Duodenal mucosa (tissue), 2 donors: Measurements from ENCODE around the gene LPP.

ENCODE experiments used
- H3K27ac ChIP-seq: one replicate; pipeline ENCODE4 v1.7.0; 2013; ENCODE audit warnings: low read depth, low read length
- H3K27me3 ChIP-seq, 2 donors: one replicate each; pipeline ENCODE4 v1.7.0; 2013; ENCODE audit warnings: low read length in 2 of 2, control low read depth in 1 of 2; ENCODE audit not compliant: insufficient read depth in 2 of 2, control insufficient read depth in 1 of 2
- H3K36me3 ChIP-seq, 2 donors: one replicate each; pipeline ENCODE4 v1.7.0; 2013; ENCODE audit warnings: low read length in 2 of 2, control low read depth in 1 of 2; ENCODE audit not compliant: insufficient read depth in 2 of 2, control insufficient read depth in 1 of 2
- H3K4me1 ChIP-seq, 2 donors: one replicate each; pipeline ENCODE4 v1.7.0; 2013; ENCODE audit warnings: low read length in 2 of 2, control low read depth in 1 of 2; ENCODE audit not compliant: insufficient read depth in 2 of 2, control insufficient read depth in 1 of 2
- H3K4me3 ChIP-seq, 2 donors: one replicate each; pipeline ENCODE4 v1.7.0; 2013; ENCODE audit warnings: low read length in 2 of 2, low read depth in 1 of 2
- H3K9ac ChIP-seq, 2 donors: one replicate each; pipeline ENCODE4 v1.7.0; 2013; ENCODE audit warnings: low read length in 2 of 2, low read depth in 1 of 2
- H3K9me3 ChIP-seq, 2 donors: one replicate each; pipeline ENCODE4 v1.7.0; 2013; ENCODE audit warnings: low read length in 2 of 2, control low read depth in 1 of 2; ENCODE audit not compliant: control insufficient read depth in 1 of 2

Gene LPP

GRCh38 chr3:188834349-188834748 lies 680.4 kb downstream of the LPP start:
- H3K4me3 ChIP-seq = no peak overlapping the region
- no peaks in the 10 kb centered on the region for H3K27me3 ChIP-seq
- H3K9me3 ChIP-seq = no peaks in the 10 kb centered on the region
- no peaks in the 10 kb centered on the region for H3K4me1 ChIP-seq
- no peaks in the 10 kb centered on the region for H3K36me3 ChIP-seq
- no peak overlapping the region for H3K27ac ChIP-seq
- no peak overlapping the region for H3K9ac ChIP-seq

- Histone ChIP-seq H3K9me3 (no peaks in the 10 kb centered on the region), H3K4me1 (no peaks in the 10 kb centered on the region), H3K27ac (no peak overlapping the region), H3K27me3 (no peaks in the 10 kb centered on the region), H3K9ac (no peak overlapping the region), H3K36me3 (no peaks in the 10 kb centered on the region), H3K4me3 (no peak overlapping the region)
Observed at GRCh38 chr3:188839187-188839695, 685.3 kb downstream of the LPP start.

GRCh38 chr3:188840290-188840689 lies 686.3 kb downstream of the LPP start:
- Histone ChIP-seq H3K4me1 (no peaks in the 10 kb centered on the region), H3K27ac (no peak overlapping the region), H3K4me3 (no peak overlapping the region), H3K9ac (no peak overlapping the region), H3K9me3 (no peaks in the 10 kb centered on the region), H3K27me3 (no peaks in the 10 kb centered on the region), H3K36me3 (no peaks in the 10 kb centered on the region)

DNA sequence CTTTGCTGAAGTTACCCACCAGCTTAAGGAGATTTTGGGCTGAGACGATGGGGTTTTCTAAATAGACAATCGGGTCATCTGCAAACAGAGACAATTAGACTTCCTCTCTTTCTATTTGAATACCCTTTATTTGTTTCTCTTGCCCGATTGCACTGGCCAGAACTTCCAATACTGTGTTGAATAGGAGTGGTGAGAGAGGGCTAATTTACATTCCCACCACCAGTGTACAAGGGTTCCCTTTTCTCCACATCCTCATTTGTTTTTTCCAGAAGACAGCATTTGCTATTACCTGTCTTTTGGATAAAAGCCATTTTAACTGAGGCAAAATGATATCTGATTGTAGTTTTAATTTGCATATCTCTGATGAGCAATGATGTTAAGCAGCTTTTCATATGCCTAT lies 687.9 kb downstream of the LPP start:
- H3K4me1 ChIP-seq = no peaks in the 10 kb centered on the region
- H3K27ac ChIP-seq = no peak overlapping the region

DNA sequence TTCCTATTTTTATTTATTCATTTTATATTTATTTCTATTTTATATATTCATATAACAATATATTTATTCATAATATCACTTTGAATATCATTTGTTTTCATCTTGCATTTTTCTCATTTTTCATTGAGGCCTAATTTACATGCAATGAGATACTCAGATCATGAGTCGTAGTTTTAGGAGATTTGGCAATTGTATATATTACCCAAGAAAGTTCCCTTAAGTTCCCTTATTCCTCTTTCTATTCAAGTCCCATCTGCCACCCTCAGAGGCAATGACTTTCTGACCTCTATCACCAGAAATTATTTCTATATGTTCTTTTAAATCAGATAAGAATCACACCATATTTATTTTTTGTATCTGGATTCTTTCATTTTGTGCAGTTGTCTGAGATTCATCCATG lies 688.7 kb downstream of the LPP start:
- no peaks in the 10 kb centered on the region for H3K4me1 ChIP-seq
- H3K4me3 ChIP-seq = no peak overlapping the region
- H3K27ac ChIP-seq = no peak overlapping the region
- H3K27me3 ChIP-seq = no peaks in the 10 kb centered on the region
- no peaks in the 10 kb centered on the region for H3K36me3 ChIP-seq
- H3K9me3 ChIP-seq = no peaks in the 10 kb centered on the region
- H3K9ac ChIP-seq = no peak overlapping the region

More for the DNA sequence above, 687.9 kb downstream of the LPP start:
- H3K9me3 ChIP-seq = no peaks in the 10 kb centered on the region
- H3K27me3 ChIP-seq = no peaks in the 10 kb centered on the region
- H3K4me3 ChIP-seq = no peak overlapping the region
- H3K36me3 ChIP-seq = no peaks in the 10 kb centered on the region
- H3K9ac ChIP-seq = no peak overlapping the region

DNA sequence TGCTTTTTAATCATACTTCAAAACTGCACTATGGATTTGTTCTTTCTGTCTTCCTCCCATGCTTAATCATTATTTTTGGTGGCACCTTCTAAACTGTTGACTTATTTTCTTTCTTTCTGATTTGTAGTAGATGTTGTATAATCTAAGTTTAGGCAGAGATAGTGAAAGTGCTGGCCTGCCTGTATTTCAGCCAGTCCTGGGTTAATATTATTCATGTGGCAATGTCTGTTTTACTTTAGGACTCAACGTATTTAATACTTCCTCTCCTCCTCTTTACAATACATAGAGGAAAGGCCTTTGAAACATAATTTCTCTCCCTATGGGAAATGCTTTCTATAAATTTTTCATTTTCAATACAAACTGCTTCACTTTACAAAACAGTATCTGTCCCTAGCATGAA lies 690.1 kb downstream of the LPP start:
- no peak overlapping the region for H3K27ac ChIP-seq
- no peaks in the 10 kb centered on the region for H3K9me3 ChIP-seq
- no peaks in the 10 kb centered on the region for H3K27me3 ChIP-seq
- no peak overlapping the region for H3K9ac ChIP-seq
- no peaks in the 10 kb centered on the region for H3K36me3 ChIP-seq
- H3K4me3 ChIP-seq = no peak overlapping the region
- H3K4me1 ChIP-seq = no peaks in the 10 kb centered on the region

- Histone ChIP-seq H3K36me3 (no peaks in the 10 kb centered on the region), H3K4me3 (no peak overlapping the region), H3K27ac (no peak overlapping the region), H3K9me3 (no peaks in the 10 kb centered on the region), H3K4me1 (no peaks in the 10 kb centered on the region), H3K27me3 (no peaks in the 10 kb centered on the region), H3K9ac (no peak overlapping the region)
Observed at GRCh38 chr3:188845514-188845913, 691.6 kb downstream of the LPP start.

GRCh38 chr3:188848947-188849346 lies 695.0 kb downstream of the LPP start:
- Histone ChIP-seq H3K36me3 (no peaks in the 10 kb centered on the region), H3K9me3 (no peaks in the 10 kb centered on the region)

GRCh38 chr3:188853856-188854771 lies 700.2 kb downstream of the LPP start:
- Histone ChIP-seq H3K36me3 (no peaks in the 10 kb centered on the region), H3K27me3 (no peaks in the 10 kb centered on the region), H3K9me3 (no peaks in the 10 kb centered on the region), H3K27ac (no peak overlapping the region), H3K4me1 (no peaks in the 10 kb centered on the region), H3K4me3 (no peak overlapping the region), H3K9ac (no peak overlapping the region)

More at GRCh38 chr3:188848947-188849346, 695.0 kb downstream of the LPP start:
- Histone ChIP-seq H3K9ac (no peak overlapping the region), H3K4me3 (no peak overlapping the region), H3K4me1 (no peaks in the 10 kb centered on the region), H3K27ac (no peak overlapping the region), H3K27me3 (no peaks in the 10 kb centered on the region)

DNA sequence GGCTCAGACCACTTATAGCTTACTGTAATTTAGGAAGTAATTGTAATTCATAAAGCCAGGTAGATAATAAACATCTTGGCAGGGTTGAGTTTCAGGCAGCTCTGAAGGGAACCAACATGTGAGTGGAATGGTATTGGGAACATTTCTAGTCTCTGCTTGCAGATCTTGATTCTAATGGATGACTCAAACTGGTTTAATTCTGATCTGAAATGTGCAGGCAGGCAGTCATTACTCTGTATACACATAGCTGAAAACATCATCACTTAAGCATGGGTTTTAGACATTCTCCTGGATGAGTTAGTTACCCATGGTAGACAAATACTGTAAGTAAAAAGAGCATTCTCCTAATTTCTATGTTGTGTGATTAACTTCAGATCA lies 700.8 kb downstream of the LPP start:
- Histone ChIP-seq H3K36me3 (no peaks in the 10 kb centered on the region), H3K27me3 (no peaks in the 10 kb centered on the region), H3K9ac (no peak overlapping the region), H3K4me1 (no peaks in the 10 kb centered on the region), H3K27ac (no peak overlapping the region), H3K9me3 (no peaks in the 10 kb centered on the region), H3K4me3 (no peak overlapping the region)
